ENCODE data around the gene CERK. TPM values are rescaled to one million over a fixed set of nuclear protein-coding genes. Genes with fewer than 3 reads are reported as not detected.

CERK gene
- total and polyA plus RNA-seq, 9 of the 15 experiments (the other 6 are each of a cell fraction or from before 2014, with no cell fraction given): 1.1 to 14.9 (median 8.7) TPM

DNA sequence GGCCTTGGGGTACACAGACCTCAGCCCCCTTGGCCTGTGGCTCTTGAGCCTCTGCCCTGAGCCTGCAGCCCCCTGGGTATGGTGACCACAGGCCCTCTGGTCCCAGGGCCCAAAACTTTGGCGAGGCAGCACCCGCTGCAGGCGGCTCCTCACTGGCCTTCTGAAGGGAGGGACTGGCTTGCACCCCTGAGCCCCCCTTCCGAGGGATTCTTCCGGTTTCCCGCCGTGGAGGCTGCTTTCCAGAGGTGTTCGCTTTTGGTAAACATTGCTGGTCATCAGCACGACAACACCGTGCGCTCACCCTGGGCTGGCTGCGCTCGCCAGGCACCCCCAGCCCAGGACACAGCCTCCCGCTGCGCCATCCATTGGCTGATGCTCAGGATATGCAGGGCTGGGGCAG, 75.8 kb downstream of the CERK start:
- no peak overlapping the region for H3K4me3 ChIP-seq
- no peaks in the 10 kb centered on the region for H4K20me1 ChIP-seq (replicated peaks; ENCODE audit: control insufficient read depth, insufficient read depth, low read length)
- in situ Hi-C loops (cut with MboI): no loop called here
- H3K9me1 ChIP-seq (ENCODE audit: control insufficient read depth, insufficient read depth, low read length): no peaks in the 10 kb centered on the region
- H2AFZ ChIP-seq (ENCODE audit: low read depth, low read length): no peak overlapping the region
- WGBS (ENCODE audit: insufficient coverage, low coverage, missing lambda C conversion rate): 92% methylated on average over 8 of the region's 15 CpGs
- intact Hi-C loops (cut with micrococcal nuclease): no loop called here
- FAIRE-seq (no peak), DNase-seq (ENCODE audit: extremely low read depth in 1 of 4, low spot score in 3 of 4) (no peak), ATAC-seq (no peak)
- peaks cover 0 to 48% of the 10 kb centered on the region in 2 experiments; a peak in 3 of 5 replicates for H3K4me1 ChIP-seq (replicated peaks in 1 of 2; ENCODE audit: control insufficient read depth in 2 of 2, insufficient read depth in 2 of 2, low read length in 2 of 2)
- H3K4me2 ChIP-seq (ENCODE audit: insufficient read depth, low read length): no peak overlapping the region
- H3K27me3 ChIP-seq (ENCODE audit: control insufficient read depth in 2 of 2, insufficient read depth in 2 of 2, low read length in 2 of 2): no peaks in the 10 kb centered on the region
- H3K36me3 ChIP-seq (ENCODE audit: control insufficient read depth, insufficient read depth, low read length): peaks cover 29% of the 10 kb centered on the region; the same call in 1 of the 3 replicates
- no peaks in the 10 kb centered on the region for H3K9me3 ChIP-seq (replicated peaks; ENCODE audit: control insufficient read depth, insufficient read depth, low read depth, low read length)
- H3K27ac ChIP-seq (ENCODE audit: extremely low read depth, low read depth, low read length): no peak overlapping the region
- no TSS peak for BruUV-seq (replicated peaks)
- POLR2A ChIA-PET: no interaction called here
- no peak overlapping the region; a peak in 1 of 4 replicates for H3K9ac ChIP-seq (ENCODE audit: insufficient read depth in 1 of 2, low read depth in 2 of 2, low read length in 2 of 2)
- H3K79me2 ChIP-seq (ENCODE audit: control insufficient read depth, insufficient read depth, low read length): no peaks in the 10 kb centered on the region; the same call in 2 of the 3 replicates
- CTCF ChIA-PET (ENCODE audit: low intra/inter-chr PET ratio): no interaction called here
- TF ChIP-seq BRD9 (IDR thresholded peaks at IDR 0.05; ENCODE audit: low read depth, partially characterized antibody) (no peak), FIP1L1 (IDR thresholded peaks at IDR 0.05; ENCODE audit: low read depth, low read length, poor library complexity, severe bottlenecking) (no peak), ZNF780A (CRISPR knock-in tag; IDR thresholded peaks at IDR 0.05) (no peak), CBX1 (IDR thresholded peaks at IDR 0.05; ENCODE audit: low read depth) (no peak), XRCC4 (IDR thresholded peaks at IDR 0.05; ENCODE audit: extremely low read depth, insufficient read depth, insufficient read length) (no peak), KDM2B (CRISPR knock-in tag; IDR thresholded peaks at IDR 0.05) (no peak), HDAC1 (IDR thresholded peaks at IDR 0.05) (no peak)
- TF ChIP-seq, protein P1, sequence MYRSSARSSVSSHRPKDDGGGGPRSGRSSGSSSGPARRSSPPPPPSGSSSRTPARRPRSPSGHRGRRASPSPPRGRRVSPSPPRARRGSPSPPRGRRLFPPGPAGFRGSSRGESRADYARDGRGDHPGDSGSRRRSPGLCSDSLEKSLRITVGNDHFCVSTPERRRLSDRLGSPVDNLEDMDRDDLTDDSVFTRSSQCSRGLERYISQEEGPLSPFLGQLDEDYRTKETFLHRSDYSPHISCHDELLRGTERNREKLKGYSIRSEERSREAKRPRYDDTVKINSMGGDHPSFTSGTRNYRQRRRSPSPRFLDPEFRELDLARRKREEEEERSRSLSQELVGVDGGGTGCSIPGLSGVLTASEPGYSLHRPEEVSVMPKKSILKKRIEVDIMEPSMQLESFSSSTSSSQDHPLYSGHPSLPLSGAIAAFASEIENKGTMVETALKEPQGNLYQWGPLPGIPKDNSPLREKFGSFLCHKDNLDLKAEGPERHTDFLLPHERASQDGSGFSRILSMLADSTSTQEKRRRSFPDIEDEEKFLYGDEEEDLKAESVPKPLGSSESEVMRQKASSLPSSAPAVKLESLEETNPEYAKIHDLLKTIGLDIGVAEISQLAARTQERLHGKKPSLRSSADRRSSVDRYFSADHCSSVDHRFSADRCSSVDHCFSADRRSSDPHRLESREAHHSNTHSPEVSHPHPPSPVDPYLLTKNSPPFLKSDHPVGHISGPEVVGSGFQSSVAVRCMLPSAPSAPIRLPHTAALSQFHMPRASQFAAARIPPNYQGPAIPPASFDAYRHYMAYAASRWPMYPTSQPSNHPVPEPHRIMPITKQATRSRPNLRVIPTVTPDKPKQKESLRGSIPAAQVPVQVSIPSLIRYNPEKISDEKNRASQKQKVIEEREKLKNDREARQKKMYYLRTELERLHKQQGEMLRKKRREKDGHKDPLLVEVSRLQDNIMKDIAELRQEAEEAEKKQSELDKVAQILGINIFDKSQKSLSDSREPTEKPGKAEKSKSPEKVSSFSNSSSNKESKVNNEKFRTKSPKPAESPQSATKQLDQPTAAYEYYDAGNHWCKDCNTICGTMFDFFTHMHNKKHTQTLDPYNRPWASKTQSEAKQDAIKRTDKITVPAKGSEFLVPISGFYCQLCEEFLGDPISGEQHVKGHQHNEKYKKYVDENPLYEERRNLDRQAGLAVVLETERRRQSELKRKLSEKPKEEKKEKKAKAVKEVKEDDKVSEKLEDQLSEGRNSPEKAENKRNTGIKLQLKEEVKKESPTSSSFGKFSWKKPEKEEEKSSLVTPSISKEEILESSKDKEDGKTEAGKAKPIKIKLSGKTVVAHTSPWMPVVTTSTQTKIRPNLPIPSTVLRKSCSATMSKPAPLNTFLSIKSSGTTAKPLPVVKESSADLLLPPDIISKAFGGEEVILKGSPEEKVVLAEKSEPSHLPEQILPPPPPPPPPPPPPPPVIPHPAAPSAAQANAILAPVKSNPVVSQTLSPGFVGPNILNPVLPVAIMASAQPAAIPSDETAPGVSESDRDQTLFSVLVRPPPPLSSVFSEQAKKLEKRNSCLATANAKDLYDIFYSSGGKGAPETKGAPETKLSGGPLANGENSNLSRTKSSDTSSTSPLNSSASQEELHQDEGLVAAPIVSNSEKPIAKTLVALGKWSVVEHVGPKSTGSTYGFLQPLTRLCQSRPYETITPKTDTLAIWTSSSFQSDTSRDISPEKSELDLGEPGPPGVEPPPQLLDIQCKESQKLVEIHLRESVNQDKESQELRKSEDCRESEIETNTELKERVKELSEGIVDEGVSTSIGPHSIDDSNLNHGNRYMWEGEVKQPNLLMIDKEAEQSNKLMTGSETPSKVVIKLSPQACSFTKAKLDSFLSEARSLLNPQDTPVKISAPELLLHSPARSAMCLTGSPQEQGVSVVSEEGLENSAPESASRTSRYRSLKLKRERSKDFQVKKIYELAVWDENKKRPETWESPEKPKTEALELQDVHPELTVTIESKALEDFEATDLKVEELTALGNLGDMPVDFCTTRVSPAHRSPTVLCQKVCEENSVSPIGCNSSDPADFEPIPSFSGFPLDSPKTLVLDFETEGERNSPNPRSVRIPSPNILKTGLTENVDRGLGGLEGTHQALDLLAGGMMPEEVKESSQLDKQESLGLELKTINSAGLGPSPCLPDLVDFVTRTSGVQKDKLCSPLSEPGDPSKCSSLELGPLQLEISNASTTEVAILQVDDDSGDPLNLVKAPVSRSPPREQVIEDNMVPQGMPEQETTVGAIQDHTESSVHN (IDR thresholded peaks at IDR 0.05; ENCODE audit: borderline replicate concordance in 1 of 2, low read depth in 1 of 2): no peak
- TF ChIP-seq, protein P2, sequence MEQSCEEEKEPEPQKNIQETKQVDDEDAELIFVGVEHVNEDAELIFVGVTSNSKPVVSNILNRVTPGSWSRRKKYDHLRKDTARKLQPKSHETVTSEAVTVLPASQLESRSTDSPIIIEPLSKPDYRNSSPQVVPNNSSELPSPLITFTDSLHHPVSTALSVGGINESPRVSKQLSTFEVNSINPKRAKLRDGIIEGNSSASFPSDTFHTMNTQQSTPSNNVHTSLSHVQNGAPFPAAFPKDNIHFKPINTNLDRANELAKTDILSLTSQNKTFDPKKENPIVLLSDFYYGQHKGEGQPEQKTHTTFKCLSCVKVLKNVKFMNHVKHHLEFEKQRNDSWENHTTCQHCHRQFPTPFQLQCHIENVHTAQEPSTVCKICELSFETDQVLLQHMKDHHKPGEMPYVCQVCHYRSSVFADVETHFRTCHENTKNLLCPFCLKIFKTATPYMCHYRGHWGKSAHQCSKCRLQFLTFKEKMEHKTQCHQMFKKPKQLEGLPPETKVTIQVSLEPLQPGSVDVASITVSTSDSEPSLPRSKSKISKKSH (CRISPR knock-in tag; IDR thresholded peaks at IDR 0.05): no peak
- TF ChIP-seq, protein P3, sequence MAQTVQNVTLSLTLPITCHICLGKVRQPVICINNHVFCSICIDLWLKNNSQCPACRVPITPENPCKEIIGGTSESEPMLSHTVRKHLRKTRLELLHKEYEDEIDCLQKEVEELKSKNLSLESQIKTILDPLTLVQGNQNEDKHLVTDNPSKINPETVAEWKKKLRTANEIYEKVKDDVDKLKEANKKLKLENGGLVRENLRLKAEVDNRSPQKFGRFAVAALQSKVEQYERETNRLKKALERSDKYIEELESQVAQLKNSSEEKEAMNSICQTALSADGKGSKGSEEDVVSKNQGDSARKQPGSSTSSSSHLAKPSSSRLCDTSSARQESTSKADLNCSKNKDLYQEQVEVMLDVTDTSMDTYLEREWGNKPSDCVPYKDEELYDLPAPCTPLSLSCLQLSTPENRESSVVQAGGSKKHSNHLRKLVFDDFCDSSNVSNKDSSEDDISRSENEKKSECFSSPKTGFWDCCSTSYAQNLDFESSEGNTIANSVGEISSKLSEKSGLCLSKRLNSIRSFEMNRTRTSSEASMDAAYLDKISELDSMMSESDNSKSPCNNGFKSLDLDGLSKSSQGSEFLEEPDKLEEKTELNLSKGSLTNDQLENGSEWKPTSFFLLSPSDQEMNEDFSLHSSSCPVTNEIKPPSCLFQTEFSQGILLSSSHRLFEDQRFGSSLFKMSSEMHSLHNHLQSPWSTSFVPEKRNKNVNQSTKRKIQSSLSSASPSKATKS (CRISPR knock-in tag; IDR thresholded peaks at IDR 0.05): no peak
